GM12892 (cell line): ENCODE results near the gene LAP3.

ENCODE experiments used
- POLR2A ChIP-seq: IDR thresholded peaks from 2 replicates; pipeline ENCODE4 v1.6.1; 2011; ENCODE audit warnings: low read depth, low read length, control low read depth
- POLR2AphosphoS5 ChIP-seq: IDR thresholded peaks from 2 replicates; pipeline ENCODE4 v1.6.1; 2011; ENCODE audit warnings: low read depth, low read length, control low read depth

DNA sequence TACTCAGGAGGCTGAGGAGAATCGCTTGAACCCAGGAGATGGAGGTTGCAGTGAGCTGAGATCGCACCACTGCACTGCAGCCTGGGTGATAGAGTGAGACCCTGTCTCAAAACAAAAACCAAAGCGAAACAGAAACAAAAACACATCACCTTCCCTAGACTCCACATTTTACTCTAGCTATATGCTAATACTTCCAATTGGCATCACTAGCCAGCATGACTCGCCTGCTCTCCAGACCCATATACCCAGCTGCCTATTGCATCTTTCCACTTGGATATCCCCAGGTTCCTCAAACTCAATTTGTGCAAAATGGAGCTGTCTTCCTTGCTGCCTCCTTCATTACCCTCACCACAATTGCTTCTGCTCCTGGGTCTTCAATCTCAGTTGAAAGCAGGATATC, 22.4 kb upstream of the LAP3 start:
- TF ChIP-seq POLR2A (no peak), POLR2AphosphoS5 (no peak)
